ENCODE data around the gene PPM1L. TPM values are rescaled to one million over a fixed set of nuclear protein-coding genes. Genes with fewer than 3 reads are reported as not detected.
"Not testable (repeated sequence)": the region's sequence is repeated elsewhere in the genome, so short reads cannot be mapped to it uniquely, and the experiment has no call there.

Gene PPM1L
- total RNA-seq (2014; rRNA removed; shearing (Covaris generic)) = 3.2 and 5.7 TPM in 2 replicates

- H3K4me3 ChIP-seq (ENCODE audit: insufficient read depth, low read depth, low read length) = peak within 1 kb of the TSS; percentile 72
- DNase-seq = peak; percentile 71
- peaks cover 31% of the 10 kb centered on the region for H3K27me3 ChIP-seq (ENCODE audit: control insufficient read depth, insufficient read depth, low read length)
- no peaks in the 10 kb centered on the region for H3K36me3 ChIP-seq (replicated peaks; ENCODE audit: control insufficient read depth, insufficient read depth, low read length)
Observed at GRCh38 chr3:160755776-160756304, at the start of gene PPM1L. PPM1L (plus strand) TSS chr3:160756231.

- H3K36me3 ChIP-seq (replicated peaks; ENCODE audit: control insufficient read depth, insufficient read depth, low read length) = no peaks in the 10 kb centered on the region
- H3K27me3 ChIP-seq (ENCODE audit: control insufficient read depth, insufficient read depth, low read length) = no peaks in the 10 kb centered on the region
- DNase-seq = peak; percentile 25
- H3K4me3 ChIP-seq (ENCODE audit: insufficient read depth, low read depth, low read length) = no peak overlapping the region
Observed at GRCh38 chr3:160707187-160707794, 48.7 kb upstream of the PPM1L start.

GRCh38 chr3:160709477-160710182, 46.4 kb upstream of the PPM1L start:
- Histone ChIP-seq H3K4me3 (ENCODE audit: insufficient read depth, low read depth, low read length) (no peak overlapping the region), H3K27me3 (ENCODE audit: control insufficient read depth, insufficient read depth, low read length) (no peaks in the 10 kb centered on the region), H3K36me3 (replicated peaks; ENCODE audit: control insufficient read depth, insufficient read depth, low read length) (no peaks in the 10 kb centered on the region)
- no peak for DNase-seq

GRCh38 chr3:160713144-160713543, 42.9 kb upstream of the PPM1L start:
- not testable (repeated sequence) for H3K4me3 ChIP-seq (ENCODE audit: insufficient read depth, low read depth, low read length); H3K27me3 ChIP-seq (ENCODE audit: control insufficient read depth, insufficient read depth, low read length); H3K36me3 ChIP-seq (replicated peaks; ENCODE audit: control insufficient read depth, insufficient read depth, low read length); DNase-seq

GRCh38 chr3:160719710-160720109, 36.3 kb upstream of the PPM1L start:
- Histone ChIP-seq H3K27me3 (ENCODE audit: control insufficient read depth, insufficient read depth, low read length) (no peaks in the 10 kb centered on the region), H3K36me3 (replicated peaks; ENCODE audit: control insufficient read depth, insufficient read depth, low read length) (no peaks in the 10 kb centered on the region), H3K4me3 (ENCODE audit: insufficient read depth, low read depth, low read length) (no peak overlapping the region)
- DNase-seq = no peak

- peak; percentile 18 for DNase-seq
- H3K36me3 ChIP-seq (replicated peaks; ENCODE audit: control insufficient read depth, insufficient read depth, low read length) = no peaks in the 10 kb centered on the region
- H3K4me3 ChIP-seq (ENCODE audit: insufficient read depth, low read depth, low read length) = no peak overlapping the region
- no peaks in the 10 kb centered on the region for H3K27me3 ChIP-seq (ENCODE audit: control insufficient read depth, insufficient read depth, low read length)
Observed at GRCh38 chr3:160720123-160720746, 35.8 kb upstream of the PPM1L start.

GRCh38 chr3:160722331-160722730, 33.7 kb upstream of the PPM1L start:
- DNase-seq = no peak
- Histone ChIP-seq H3K27me3 (ENCODE audit: control insufficient read depth, insufficient read depth, low read length) (no peaks in the 10 kb centered on the region), H3K4me3 (ENCODE audit: insufficient read depth, low read depth, low read length) (no peak overlapping the region), H3K36me3 (replicated peaks; ENCODE audit: control insufficient read depth, insufficient read depth, low read length) (no peaks in the 10 kb centered on the region)

GRCh38 chr3:160725338-160725737, 30.7 kb upstream of the PPM1L start:
- Histone ChIP-seq H3K36me3 (replicated peaks; ENCODE audit: control insufficient read depth, insufficient read depth, low read length) (no peaks in the 10 kb centered on the region), H3K4me3 (ENCODE audit: insufficient read depth, low read depth, low read length) (no peak overlapping the region), H3K27me3 (ENCODE audit: control insufficient read depth, insufficient read depth, low read length) (no peaks in the 10 kb centered on the region)
- DNase-seq = no peak

- no peaks in the 10 kb centered on the region for H3K27me3 ChIP-seq (ENCODE audit: control insufficient read depth, insufficient read depth, low read length)
- no peak overlapping the region for H3K4me3 ChIP-seq (ENCODE audit: insufficient read depth, low read depth, low read length)
- no peak for DNase-seq
- H3K36me3 ChIP-seq (replicated peaks; ENCODE audit: control insufficient read depth, insufficient read depth, low read length) = no peaks in the 10 kb centered on the region
Observed at GRCh38 chr3:160735826-160736225, 20.2 kb upstream of the PPM1L start.

- no peak overlapping the region for H3K4me3 ChIP-seq (ENCODE audit: insufficient read depth, low read depth, low read length)
Observed at GRCh38 chr3:160738048-160738447, 18.0 kb upstream of the PPM1L start.

GRCh38 chr3:160739079-160739478, 17.0 kb upstream of the PPM1L start:
- H3K4me3 ChIP-seq (ENCODE audit: insufficient read depth, low read depth, low read length) = no peak overlapping the region
- H3K36me3 ChIP-seq (replicated peaks; ENCODE audit: control insufficient read depth, insufficient read depth, low read length) = no peaks in the 10 kb centered on the region
- H3K27me3 ChIP-seq (ENCODE audit: control insufficient read depth, insufficient read depth, low read length) = no peaks in the 10 kb centered on the region
- DNase-seq = no peak

More at GRCh38 chr3:160738048-160738447, 18.0 kb upstream of the PPM1L start:
- H3K36me3 ChIP-seq (replicated peaks; ENCODE audit: control insufficient read depth, insufficient read depth, low read length) = no peaks in the 10 kb centered on the region
- no peaks in the 10 kb centered on the region for H3K27me3 ChIP-seq (ENCODE audit: control insufficient read depth, insufficient read depth, low read length)
- DNase-seq = no peak

GRCh38 chr3:160746976-160747375, 9.1 kb upstream of the PPM1L start:
- DNase-seq = no peak
- no peaks in the 10 kb centered on the region for H3K27me3 ChIP-seq (ENCODE audit: control insufficient read depth, insufficient read depth, low read length)
- H3K4me3 ChIP-seq (ENCODE audit: insufficient read depth, low read depth, low read length) = no peak overlapping the region
- no peaks in the 10 kb centered on the region for H3K36me3 ChIP-seq (replicated peaks; ENCODE audit: control insufficient read depth, insufficient read depth, low read length)

- no peak overlapping the region for H3K4me3 ChIP-seq (ENCODE audit: insufficient read depth, low read depth, low read length)
- H3K36me3 ChIP-seq (replicated peaks; ENCODE audit: control insufficient read depth, insufficient read depth, low read length) = no peaks in the 10 kb centered on the region
- DNase-seq = no peak
- no peaks in the 10 kb centered on the region; the same call in 1 of the 2 replicates for H3K27me3 ChIP-seq (ENCODE audit: control insufficient read depth, insufficient read depth, low read length)
Observed at GRCh38 chr3:160747422-160747821, 8.6 kb upstream of the PPM1L start.

GRCh38 chr3:160748231-160748630, 7.8 kb upstream of the PPM1L start:
- Histone ChIP-seq H3K27me3 (ENCODE audit: control insufficient read depth, insufficient read depth, low read length) (peaks cover 1% of the 10 kb centered on the region; the same call in 1 of the 2 replicates), H3K4me3 (ENCODE audit: insufficient read depth, low read depth, low read length) (no peak overlapping the region), H3K36me3 (replicated peaks; ENCODE audit: control insufficient read depth, insufficient read depth, low read length) (no peaks in the 10 kb centered on the region)
- no peak for DNase-seq

- Histone ChIP-seq H3K27me3 (ENCODE audit: control insufficient read depth, insufficient read depth, low read length) (peaks cover 2% of the 10 kb centered on the region; the same call in 1 of the 2 replicates), H3K36me3 (replicated peaks; ENCODE audit: control insufficient read depth, insufficient read depth, low read length) (no peaks in the 10 kb centered on the region), H3K4me3 (ENCODE audit: insufficient read depth, low read depth, low read length) (no peak overlapping the region)
- DNase-seq = no peak
Observed at GRCh38 chr3:160748787-160749186, 7.2 kb upstream of the PPM1L start.
